T follicular helper cell (primary cell): ENCODE measurements around the gene ACCS.

Source experiments
- DNase-seq: peaks from one replicate; pipeline ENCODE4 v3.0.0-alpha.2; 2020; ENCODE audit warnings: low read depth
- total RNA-seq, 2 experiments: gene quantifications; one replicate each; lab custom pipeline; 2026; lab: John Stamatoyannopoulos, UW

ACCS gene, protein sequence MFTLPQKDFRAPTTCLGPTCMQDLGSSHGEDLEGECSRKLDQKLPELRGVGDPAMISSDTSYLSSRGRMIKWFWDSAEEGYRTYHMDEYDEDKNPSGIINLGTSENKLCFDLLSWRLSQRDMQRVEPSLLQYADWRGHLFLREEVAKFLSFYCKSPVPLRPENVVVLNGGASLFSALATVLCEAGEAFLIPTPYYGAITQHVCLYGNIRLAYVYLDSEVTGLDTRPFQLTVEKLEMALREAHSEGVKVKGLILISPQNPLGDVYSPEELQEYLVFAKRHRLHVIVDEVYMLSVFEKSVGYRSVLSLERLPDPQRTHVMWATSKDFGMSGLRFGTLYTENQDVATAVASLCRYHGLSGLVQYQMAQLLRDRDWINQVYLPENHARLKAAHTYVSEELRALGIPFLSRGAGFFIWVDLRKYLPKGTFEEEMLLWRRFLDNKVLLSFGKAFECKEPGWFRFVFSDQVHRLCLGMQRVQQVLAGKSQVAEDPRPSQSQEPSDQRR
- total RNA-seq: 0.87 to 11.4 reads per million in 2 experiments

DNA sequence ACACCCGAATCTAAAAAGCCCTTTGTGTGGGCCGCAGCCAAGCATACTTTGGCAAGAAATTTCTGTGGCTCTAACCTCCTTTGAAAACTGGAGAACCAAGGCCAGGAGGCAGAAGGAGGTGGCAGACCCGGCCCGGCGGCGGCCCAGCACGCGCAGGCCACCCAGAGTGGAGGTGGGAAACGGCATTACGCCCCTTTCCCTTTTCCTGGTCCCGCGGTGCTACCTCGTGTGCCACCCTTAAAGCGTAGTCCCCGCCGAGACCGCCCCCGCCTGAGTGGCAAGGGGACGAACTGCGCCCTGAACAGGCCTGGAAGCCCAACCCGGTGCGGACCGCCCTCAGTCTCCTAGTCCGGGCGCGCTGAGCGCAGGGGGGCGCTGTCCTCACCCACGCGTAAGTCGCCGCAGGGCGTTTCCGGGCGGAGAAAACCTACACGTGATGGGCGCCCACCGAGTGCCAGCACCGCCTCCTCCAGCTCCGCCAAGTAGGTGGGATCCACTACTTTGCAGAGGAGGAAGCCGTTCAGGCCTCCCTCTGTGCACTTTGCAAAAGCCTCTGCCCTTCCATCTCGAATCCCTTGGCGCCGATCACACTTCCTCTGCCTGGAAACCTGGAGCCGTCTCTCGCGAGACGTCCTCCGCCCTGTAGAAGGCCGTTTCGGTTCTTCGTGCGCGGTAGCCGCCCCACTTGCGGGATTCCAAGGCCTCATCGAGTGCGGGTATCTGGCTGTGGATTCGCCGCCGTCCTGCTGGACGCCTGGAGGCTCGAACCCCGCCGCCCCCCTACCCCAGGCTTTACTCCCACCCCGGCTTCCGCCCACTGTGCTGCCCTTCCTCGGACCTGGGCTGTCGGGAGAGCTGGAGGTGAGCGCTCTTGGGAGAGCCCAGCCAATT lies at the start of gene ACCS:
ACCS (plus strand) TSS at position 430 of the 891 bp plus-strand sequence. CDS start 1,358 bp downstream, outside the sequence.
- DNase-seq: peak; percentile 80

DNA sequence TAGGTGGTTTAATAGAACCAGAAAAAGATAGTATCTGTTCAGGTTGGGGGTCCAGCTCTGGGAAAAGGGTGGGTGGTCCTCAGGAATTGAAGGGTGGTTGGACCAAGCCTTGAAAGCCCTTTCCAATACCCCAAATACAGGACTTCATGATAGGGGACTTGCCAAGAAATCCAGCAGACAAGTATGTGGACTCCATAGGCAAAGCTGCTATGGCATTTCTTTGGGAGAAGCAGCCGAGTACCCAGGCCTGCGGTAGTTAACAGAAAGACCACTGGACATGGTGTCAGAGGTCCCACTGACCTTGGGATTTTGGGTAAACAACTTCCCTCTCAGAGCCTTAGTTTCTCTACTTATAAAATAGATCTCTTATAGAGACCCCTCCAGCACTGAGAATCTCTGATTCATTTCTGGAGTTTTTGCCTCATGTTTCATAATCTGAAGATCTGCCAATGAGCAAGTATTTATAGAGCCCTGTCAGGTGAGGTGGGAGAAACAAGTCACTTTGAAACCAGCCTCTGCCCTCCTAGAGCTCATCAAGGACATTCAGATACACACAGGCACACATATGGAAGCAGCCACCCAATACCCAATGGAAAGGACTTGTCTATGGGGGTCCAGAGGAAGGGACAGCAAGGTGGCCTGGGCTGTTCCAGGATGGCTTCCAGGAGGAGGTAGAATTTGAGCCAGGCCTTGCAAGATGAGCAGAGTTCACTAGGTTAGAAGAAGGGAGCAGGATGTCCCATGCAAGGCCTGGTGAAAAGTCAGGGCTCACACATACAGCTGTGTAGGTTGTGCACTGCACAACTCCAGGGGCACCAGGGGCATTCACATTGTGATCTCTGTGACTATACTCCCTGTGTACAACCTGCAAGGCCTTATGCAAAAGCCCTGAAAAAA lies 49.3 kb upstream of the ACCS start:
- DNase-seq: no peak

DNA sequence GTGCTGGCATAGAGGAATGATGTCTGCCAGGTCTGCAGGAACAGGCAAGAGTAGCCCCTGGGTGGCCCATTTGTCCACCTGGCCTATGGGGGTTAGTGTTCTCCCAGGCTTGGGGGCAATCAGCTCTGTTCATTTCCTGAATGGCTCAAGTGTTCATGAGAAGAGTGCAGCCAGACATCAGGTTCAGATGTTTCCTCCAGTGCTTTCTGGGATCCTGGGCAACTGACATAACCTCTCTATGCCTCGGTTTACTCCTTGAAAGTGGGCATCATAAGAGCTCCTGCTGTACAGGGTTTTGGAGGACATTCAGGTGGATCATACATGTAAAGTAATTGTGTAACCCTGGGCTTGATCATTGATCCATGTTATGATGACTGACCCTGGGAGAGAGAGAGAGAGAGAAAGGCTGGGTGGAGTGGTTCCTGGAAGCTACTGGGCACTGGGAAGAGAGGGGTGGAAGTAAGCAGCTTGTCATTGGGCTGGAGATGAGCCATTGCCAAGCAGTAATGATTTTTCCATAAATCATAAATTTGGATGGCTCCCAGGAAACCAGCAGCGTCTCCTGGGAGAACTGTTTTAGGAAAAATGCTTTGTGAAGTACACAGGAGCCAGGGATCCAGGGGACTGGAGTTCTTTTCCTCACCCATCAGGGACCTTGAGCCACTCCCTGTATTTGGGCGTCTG lies 48.5 kb upstream of the ACCS start:
- DNase-seq: no peak

DNA sequence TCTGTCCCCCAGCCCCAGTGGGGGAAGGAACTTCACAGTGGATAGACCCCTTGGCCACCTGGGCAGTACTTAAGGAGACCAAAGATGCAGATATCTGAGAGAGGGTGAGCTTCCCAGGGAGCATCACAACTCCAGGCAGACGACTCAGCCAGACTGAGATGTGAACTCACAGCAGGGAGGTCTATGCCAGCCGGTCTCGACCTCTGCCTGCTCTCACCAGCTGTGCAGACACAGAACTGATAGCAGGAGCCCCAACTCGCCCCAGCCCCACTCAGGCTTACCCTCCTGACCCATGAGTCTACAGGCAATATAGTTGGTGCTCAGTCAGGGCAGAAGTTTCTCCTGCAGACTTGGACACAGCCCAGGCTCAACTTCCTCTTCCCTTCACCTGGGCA lies 47.9 kb upstream of the ACCS start:
- no peak for DNase-seq

DNA sequence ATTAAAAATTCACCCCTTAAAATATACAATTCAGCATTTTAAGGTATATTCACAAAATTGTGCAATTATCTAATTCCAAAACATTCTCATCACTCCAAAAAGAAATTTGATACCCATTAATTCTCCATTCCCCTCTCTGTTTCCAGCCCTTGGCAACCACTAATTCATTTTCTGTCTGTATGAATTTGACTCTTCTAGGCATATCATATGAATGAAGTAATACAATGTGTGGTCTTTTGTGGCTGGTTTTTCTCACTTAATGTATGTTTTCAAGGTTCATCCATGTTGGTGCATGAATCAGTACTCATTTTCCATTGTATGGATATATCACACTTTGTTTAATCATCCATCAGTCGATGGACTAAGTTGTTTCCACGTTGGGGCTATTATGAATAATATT lies 47.2 kb upstream of the ACCS start:
- no peak for DNase-seq

DNA sequence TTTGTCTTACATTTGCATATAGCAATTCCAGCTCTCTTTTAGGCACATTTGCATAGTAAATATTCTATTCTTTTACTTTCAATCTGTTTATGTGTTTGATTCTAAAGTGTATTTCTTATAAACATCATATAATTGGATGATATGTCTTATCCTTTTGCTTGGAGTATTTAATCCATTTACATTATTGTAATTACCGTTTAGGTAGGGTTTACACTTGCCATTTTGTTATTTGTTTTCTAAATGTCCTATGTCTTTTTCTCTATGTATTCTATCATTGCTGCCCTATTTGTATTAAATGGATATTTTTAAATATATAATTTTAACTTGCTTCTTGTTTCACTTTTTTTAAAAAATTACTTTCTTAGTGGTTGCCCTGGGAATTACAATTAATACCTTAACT lies 41.1 kb upstream of the ACCS start:
- DNase-seq: no peak

DNA sequence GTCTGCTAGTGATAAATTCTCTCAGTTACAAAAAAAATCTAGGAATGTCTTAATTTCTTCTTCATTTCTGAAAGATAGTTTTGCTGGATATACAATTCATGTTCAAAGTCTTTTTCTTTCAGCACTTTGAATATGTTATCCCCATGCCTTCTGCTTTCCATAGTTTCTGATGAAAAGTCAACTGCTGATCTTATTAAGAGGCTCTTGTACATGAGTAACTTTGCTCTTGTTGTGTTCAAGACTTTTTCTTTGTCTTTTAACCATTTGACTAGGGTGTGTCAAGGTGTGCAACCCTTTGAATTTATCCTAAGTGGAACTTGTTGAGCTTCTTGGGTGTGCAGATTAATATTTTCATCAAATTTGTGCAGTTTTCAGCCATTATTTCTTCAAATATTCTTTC lies 40.3 kb upstream of the ACCS start:
- no peak for DNase-seq

DNA sequence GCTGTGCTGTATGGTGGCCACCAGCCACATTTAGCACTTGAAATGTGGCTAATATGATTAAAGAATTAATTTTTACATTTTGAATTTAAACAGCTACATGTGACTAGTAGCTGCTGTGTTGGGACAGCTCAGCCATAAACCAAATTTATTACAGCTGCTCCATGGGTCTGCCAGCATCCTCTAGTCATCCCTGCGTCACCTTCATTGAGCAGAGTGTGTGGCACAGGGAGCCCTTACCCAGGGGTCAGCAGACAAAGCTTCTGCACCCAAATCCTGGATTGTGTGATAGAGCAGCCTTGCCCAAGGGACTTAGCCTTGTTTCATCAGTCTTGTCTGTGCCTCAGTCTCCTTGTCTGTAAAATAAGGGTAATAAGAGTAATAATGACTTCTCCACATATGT lies 37.7 kb upstream of the ACCS start:
- DNase-seq: no peak

DNA sequence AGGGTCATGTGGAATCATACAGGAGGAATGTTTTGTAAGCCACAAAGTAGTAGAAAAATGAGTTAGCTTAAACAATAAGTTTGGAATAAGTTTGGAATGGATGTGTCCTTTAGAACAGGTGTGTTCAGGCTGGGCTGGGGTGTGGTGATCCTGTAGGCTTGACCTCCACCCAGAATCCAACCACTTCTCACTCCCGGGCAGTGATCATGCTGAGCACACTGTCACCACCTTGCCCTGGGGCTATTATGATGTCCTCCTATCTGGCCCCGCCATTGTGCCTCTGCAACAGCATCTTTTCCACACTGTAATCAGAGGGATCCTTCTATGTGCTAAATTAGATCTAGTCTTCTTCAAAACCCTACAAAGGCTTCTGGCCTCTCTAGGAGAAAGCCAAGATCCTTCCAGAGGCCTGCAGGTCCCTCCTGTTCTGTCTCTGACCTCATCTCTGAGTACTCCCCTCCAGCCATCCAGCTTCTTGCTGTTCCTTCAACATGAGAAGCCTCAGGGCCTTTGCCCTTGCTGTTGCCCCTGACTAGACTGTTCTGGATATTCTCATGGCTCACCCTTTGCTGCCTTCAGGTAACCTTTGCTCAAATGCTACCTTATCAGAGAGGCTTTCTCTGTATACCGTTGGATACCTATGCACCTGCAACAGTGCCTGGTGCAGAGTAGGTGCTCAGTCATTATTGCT lies 37.1 kb upstream of the ACCS start:
- DNase-seq: no peak

DNA sequence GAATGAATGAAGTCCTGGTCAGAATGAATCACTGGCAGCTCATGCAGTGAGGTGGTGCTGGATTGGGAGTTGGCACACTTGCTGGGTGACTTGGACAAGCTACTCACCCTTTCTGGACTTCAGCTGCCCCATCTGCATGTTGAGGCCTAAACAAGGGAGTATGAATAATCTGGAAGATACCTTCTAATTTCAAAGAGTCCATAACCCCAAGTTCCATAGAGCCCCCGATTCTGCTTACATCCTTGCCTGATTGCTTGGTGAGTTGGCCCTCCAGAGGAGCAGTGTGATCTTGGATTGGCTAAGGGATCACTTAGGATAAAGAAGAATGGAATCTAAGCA lies 36.6 kb upstream of the ACCS start:
- no peak for DNase-seq

DNA sequence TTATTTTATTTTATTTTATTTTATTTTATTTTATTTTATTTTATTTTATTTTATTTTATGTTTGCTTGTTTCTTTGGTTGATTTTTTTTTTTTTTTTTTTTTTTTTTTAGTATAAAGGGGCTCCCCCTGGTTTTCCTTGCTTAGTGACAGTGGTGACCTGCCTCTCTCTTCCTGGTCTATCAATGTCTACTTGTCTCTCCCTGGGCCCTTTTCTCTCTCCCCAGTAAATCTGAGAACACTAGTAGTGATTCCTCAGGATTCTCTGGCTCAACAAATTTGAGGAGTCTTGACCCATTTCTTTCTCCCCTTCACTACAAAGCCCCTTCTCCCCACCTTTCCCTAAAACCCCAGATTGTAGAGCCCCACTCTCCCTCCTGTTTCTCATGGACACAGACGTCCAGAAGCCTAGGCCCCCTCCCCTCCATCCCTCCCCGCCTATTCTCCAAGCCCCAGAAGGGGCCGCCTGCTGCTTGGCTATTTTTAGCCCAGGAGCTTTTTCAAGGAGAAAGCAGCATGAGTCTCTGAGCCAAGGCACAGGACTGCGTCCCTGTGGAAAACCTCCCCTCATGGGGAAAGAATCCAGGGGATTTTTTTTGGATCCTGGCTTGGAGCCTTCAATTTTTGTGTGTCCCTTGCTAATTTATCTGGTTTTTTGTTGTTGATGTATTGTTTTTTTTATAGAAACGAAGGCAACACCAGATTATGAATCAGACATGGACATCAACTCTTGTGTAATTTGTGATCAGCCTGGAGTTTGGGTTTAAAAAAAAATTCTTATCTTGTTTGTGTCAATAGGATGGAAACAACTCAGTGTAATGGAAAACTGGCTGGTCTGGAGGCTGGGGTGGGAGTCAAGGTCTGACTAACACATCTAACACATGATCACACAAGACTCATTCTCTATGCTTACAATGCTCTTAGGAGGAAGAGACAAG lies 35.8 kb upstream of the ACCS start:
- DNase-seq: no peak

DNA sequence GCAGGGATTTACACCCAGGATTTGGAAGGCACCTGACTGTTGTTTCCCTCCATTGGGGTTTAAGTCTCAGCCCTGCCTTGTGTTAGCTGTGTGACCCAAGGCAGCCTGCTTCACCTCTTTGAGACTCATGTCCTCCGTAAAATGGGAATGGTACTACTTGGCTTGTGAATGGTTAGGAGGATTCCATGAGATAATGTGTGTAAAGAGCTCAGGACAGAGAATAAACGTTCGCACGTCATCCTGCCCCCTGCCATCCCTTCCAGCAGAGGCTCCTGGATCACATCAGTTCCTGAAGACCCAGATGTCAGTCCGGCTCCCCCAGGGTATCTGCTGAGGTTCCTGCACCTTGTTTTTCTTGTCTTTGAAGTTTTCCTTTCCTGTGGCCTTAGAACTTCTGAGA lies 35.1 kb upstream of the ACCS start:
- DNase-seq: no peak

DNA sequence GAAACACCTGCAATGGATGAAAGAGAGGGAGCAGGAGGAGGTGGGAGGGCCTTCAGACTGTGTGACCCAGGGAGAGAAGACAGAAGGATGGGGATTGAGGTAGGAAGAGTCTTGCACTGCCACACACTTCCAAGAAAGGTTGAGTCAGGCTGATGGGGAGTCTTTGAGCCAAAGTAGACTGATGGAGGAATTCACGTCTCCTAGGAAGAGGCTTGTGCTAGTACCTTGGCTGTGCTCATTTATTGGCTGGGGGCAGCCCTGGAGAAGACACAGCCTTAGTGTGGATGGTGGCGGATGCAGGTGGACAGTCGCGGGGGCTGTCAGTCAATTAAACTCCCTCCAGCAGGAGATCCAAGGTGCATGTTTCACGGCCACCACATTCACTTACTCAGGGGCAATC lies 34.5 kb upstream of the ACCS start:
- DNase-seq: no peak

DNA sequence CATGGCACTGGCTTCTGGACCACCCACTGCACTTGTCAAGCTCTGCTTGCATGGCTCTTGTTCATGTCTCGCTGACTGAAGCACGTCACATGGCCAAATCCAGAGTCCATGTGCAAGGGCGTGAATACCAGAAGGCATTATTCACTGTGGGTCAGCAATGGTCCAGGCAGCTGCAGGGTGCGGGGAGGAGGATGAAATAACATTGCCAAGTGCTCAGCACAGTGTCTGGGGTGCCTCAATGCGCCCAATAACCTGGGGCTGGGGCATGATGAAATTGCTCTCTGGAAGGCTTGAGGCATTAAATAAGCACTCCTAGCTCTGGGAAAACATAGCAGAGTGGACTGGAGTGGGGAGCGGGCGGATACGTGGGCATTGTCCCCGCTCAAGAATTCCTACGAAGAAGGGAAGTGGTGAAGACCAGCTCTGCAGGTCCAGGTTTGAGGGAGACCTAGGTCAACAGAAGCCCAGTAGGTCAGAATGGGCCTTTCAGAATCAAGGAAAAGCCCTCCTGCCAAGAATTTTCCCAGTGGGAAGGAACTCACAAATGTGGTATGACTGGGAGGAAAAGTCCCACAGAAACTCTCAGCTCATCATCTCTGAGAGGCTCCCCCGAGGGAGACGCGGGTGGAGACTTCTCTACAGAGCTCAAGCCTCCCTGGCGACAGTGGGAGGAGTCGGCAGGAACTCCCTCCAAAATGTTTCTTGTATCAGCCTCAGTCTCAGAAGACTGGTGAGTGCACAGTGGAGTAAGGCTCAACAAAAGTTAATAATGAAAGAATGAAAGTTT lies 33.6 kb upstream of the ACCS start:
- DNase-seq: no peak

DNA sequence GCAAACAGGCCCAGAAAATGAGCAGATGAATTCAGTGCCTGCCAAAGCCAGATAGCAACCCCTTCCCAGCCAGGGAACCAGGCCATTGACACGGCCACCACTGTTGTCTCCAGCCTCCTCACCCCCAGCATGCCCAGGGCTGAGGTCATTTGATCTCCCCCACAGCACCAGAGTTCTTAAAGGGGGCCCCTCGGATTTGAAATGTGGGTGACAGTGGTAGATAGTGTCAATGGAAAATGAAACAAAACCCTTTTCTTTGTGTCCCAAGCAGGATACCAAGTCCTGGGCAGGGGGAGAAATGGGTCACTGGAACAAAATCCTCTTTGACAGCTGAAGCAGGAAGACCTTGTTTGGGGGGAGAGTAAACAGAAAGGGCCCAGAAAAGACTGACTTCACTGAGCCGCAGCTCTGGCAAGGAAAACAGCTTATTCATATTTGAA lies 32.6 kb upstream of the ACCS start:
- no peak for DNase-seq

DNA sequence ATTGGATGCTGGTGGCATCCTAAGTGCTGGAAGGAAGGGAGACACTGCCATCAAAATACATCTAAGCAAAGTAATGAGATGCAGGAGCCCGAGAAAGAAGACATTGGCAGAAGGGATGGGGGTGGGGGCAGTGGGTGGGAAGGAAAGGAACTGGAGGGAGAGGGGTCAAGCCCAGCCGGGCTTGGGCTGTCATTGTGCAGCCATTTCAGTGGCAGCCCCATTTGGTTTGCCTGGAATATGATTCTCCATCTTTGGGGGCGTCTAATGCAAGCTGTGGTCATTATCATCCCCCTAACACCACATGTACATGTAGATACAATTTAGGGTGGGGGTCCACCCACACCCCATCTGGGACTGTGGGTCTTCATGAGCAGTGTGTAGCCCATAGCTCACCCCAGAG lies 32.2 kb upstream of the ACCS start:
- no peak for DNase-seq

DNA sequence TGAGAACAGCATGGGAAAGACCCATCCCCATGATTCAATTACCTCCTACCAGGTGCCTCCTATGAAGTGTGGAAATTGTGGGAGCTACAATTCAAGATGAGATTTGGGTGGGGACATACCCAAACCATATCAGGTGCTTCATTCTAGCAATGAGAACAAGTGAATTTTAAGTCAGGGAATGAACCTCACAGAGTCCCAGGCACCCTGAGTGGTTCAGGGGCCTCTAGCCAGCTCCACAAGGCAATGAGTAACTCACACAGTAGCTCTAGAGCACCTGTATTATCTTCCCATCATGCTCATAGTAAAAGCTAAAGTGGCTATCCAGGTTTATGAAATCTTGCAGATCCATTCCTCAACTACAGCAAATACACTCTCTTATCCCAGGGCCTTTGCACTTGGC lies 31.4 kb upstream of the ACCS start:
- no peak for DNase-seq

DNA sequence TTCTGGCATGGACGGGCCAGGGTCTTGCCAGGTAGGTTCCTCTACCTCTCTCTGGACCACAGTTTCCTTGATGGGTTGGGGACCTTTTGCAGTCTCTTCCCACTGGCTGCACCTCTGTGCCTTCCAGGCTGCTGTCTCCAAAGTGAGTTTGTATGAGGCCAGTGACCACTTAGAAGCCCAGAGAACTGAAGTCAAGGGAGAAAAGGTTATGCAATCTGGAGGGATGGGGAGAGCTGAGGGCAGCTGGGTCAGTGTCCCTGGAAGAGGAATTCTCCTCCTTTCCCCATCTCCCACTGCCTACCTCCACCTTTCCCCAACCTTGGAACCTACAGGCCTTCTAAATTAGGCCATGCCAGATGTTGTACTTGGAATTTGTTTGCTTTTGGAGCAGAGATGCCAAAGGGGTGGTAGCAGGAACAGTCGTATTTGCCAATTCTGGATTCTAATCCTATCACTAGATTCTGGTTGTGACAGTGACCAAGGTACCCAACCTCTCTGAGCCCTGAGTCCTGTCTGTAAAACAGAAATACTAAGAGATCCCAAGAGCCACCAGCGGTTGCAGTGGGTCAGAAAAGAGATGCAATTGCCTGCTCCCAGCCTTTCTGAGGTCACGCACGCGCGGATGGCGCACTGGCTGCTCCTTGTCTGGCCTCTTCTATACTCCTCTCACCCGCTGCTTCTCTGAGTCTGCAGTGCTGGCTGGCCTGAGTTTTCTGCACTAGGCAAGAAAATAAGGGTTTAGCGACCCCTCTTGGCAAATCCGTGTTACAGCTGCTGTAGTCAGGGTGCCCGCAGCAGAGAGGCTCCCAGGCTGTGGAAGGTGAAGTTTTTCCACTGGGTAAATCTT lies 29.0 kb upstream of the ACCS start:
- DNase-seq: no peak
